ENCODE data around the gene CLASP1. TPM values are rescaled to one million over a fixed set of nuclear protein-coding genes. Genes with fewer than 3 reads are reported as not detected.

CLASP1 gene
- total RNA-seq, 2 experiments from 2014 or later = 58.0 to 58.5 TPM

DNA sequence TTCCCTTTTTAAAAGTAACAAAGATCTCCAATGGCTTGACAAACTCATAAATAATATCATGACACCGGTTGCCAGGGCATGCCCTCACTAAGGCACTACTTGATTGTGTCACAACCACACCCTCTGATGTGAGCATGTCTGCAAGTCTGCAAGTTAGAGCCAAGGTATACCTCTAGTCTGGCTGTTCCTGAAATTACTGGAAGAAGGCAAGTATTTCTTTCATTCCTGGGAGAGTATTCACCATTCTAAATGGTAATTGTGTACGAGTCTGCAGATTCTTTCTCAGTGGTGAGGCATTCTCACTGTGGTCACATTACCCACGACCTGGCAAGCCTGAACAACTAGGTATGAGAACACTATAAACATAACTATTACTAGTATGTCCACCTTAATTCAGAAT, 144.3 kb downstream of the CLASP1 start:
- Mint-ChIP-seq H3K27ac (no peak overlapping the region), H3K4me3 (no peak overlapping the region), H3K4me1 (ENCODE audit: low read depth) (peaks cover 34% of the 10 kb centered on the region), H3K27me3 (no peaks in the 10 kb centered on the region), H3K9me3 (no peaks in the 10 kb centered on the region), H3K36me3 (ENCODE audit: low read depth) (peaks cover 92% of the 10 kb centered on the region)
- Histone ChIP-seq H3K4me3 (ENCODE audit: low read length) (no peak overlapping the region), H3K4me1 (ENCODE audit: insufficient read depth, low read length) (no peaks in the 10 kb centered on the region), H3K27ac (ENCODE audit: low read depth in 1 of 2, low read length in 2 of 2) (no peak overlapping the region), H3K9me3 (ENCODE audit: control insufficient read depth in 1 of 2, insufficient read depth in 1 of 2, low read length in 2 of 2) (peaks cover 5 to 6% of the 10 kb centered on the region in 2 experiments), H3K27me3 (ENCODE audit: control insufficient read depth in 1 of 2, insufficient read depth in 2 of 2, low read length in 2 of 2) (no peaks in the 10 kb centered on the region), H3K36me3 (ENCODE audit: insufficient read depth, low read length) (peaks cover 39% of the 10 kb centered on the region)
- no peak for DNase-seq
- TF ChIP-seq, protein P1, sequence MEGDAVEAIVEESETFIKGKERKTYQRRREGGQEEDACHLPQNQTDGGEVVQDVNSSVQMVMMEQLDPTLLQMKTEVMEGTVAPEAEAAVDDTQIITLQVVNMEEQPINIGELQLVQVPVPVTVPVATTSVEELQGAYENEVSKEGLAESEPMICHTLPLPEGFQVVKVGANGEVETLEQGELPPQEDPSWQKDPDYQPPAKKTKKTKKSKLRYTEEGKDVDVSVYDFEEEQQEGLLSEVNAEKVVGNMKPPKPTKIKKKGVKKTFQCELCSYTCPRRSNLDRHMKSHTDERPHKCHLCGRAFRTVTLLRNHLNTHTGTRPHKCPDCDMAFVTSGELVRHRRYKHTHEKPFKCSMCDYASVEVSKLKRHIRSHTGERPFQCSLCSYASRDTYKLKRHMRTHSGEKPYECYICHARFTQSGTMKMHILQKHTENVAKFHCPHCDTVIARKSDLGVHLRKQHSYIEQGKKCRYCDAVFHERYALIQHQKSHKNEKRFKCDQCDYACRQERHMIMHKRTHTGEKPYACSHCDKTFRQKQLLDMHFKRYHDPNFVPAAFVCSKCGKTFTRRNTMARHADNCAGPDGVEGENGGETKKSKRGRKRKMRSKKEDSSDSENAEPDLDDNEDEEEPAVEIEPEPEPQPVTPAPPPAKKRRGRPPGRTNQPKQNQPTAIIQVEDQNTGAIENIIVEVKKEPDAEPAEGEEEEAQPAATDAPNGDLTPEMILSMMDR (IDR thresholded peaks at IDR 0.05) = no peak
- CTCF ChIA-PET = no interaction called here
- ATAC-seq (ENCODE audit: poor library complexity) = no peak
- POLR2A ChIA-PET = no interaction called here
- intact Hi-C loops (cut with DNase I, micrococcal nuclease) = no loop called here

DNA sequence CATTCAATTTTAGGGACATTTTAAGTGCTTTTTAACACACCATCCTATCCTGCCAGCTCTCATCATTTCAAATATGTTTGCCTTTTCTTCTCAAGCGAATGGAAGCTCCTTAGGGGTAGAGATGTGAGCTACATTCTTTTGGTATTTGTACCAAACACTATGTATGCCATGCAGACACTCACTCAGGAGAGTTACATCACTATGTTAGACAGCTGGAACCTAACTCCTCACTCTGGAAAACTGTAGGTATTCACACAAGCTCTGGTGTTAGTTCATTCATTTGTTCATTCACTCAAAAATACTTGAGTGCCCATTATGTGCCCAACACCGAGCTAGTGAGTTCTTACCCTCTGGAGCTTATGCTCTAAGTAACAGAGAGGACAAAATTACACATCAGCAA, 144.9 kb downstream of the CLASP1 start:
- no peak overlapping the region for H3K4me3 ChIP-seq (ENCODE audit: low read length)
- Mint-ChIP-seq H3K4me1 (ENCODE audit: low read depth) (peaks cover 34% of the 10 kb centered on the region), H3K27me3 (no peaks in the 10 kb centered on the region), H3K9me3 (no peaks in the 10 kb centered on the region), H3K4me3 (no peak overlapping the region), H3K36me3 (ENCODE audit: low read depth) (peaks cover 94% of the 10 kb centered on the region), H3K27ac (no peak overlapping the region)
- H3K27me3 ChIP-seq (ENCODE audit: control insufficient read depth in 1 of 2, insufficient read depth in 2 of 2, low read length in 2 of 2) = no peaks in the 10 kb centered on the region
- no peaks in the 10 kb centered on the region for H3K4me1 ChIP-seq (ENCODE audit: insufficient read depth, low read length)
- H3K36me3 ChIP-seq (ENCODE audit: insufficient read depth, low read length) = peaks cover 44% of the 10 kb centered on the region
- POLR2A ChIA-PET = no interaction called here
- no peak for DNase-seq
- H3K9me3 ChIP-seq (ENCODE audit: control insufficient read depth in 1 of 2, insufficient read depth in 1 of 2, low read length in 2 of 2) = peaks cover 4 to 6% of the 10 kb centered on the region in 2 experiments
- no peak overlapping the region for H3K27ac ChIP-seq (ENCODE audit: low read depth in 1 of 2, low read length in 2 of 2)
- CTCF ChIA-PET = interaction anchor here (1.2 kb wide), 1 partner anchor 10 kb away, joined by 3 read pairs; no protein-coding TSS in a partner anchor
- TF ChIP-seq, protein P1 (IDR thresholded peaks at IDR 0.05) = no peak
- intact Hi-C loops (cut with DNase I, micrococcal nuclease) = no loop called here
- ATAC-seq (ENCODE audit: poor library complexity) = no peak

DNA sequence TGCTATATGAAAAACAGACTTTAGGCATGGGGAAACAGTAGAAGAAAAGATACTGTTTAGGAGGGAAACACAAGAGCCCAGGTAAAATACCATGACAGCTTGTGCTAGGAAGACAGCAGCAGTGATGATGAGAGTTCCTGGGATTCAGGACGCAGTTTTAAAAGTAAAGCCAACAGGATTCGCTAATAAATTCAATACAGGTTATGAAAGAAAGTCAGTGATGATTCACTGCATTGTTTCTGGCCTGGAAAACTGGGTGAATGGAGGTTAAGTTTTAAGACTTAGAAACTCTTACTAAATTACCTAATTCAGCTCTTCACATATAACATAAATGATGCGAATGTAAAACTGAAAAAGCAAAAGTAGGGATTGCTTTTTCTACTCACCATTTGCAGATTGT, 146.5 kb downstream of the CLASP1 start:
- peaks cover 34% of the 10 kb centered on the region for H3K4me1 Mint-ChIP-seq (ENCODE audit: low read depth)
- H3K4me3 ChIP-seq (ENCODE audit: low read length) = no peak overlapping the region
- intact Hi-C loops (cut with DNase I, micrococcal nuclease) = no loop called here
- DNase-seq = no peak
- TF ChIP-seq, protein P1 (IDR thresholded peaks at IDR 0.05) = no peak
- H3K9me3 ChIP-seq (ENCODE audit: control insufficient read depth in 1 of 2, insufficient read depth in 1 of 2, low read length in 2 of 2) = no peaks in the 10 kb centered on the region
- ChIA-PET CTCF (no interaction called here), POLR2A (no interaction called here)
- H3K27ac ChIP-seq (ENCODE audit: low read depth in 1 of 2, low read length in 2 of 2) = no peak overlapping the region
- no peaks in the 10 kb centered on the region for H3K27me3 Mint-ChIP-seq
- H3K36me3 Mint-ChIP-seq (ENCODE audit: low read depth) = peaks cover 89% of the 10 kb centered on the region
- H3K36me3 ChIP-seq (ENCODE audit: insufficient read depth, low read length) = peaks cover 40% of the 10 kb centered on the region
- H3K9me3 Mint-ChIP-seq = no peaks in the 10 kb centered on the region
- H3K27ac Mint-ChIP-seq = no peak overlapping the region
- H3K4me1 ChIP-seq (ENCODE audit: insufficient read depth, low read length) = no peaks in the 10 kb centered on the region
- no peak overlapping the region for H3K4me3 Mint-ChIP-seq
- H3K27me3 ChIP-seq (ENCODE audit: control insufficient read depth in 1 of 2, insufficient read depth in 2 of 2, low read length in 2 of 2) = no peaks in the 10 kb centered on the region
- no peak for ATAC-seq (ENCODE audit: poor library complexity)

Data from CD4-positive, alpha-beta T cell (primary cell).